DMS114 treated with DMSO at 0.1 percent for 48 hours (cell line): ENCODE measurements around the gene NPTX2.

Experiments used
- DNase-seq: peaks from one replicate; lab custom pipeline; 2025; ENCODE audit not compliant: unreplicated experiment; lab: John Stamatoyannopoulos, UW

The NPTX2 gene

DNA sequence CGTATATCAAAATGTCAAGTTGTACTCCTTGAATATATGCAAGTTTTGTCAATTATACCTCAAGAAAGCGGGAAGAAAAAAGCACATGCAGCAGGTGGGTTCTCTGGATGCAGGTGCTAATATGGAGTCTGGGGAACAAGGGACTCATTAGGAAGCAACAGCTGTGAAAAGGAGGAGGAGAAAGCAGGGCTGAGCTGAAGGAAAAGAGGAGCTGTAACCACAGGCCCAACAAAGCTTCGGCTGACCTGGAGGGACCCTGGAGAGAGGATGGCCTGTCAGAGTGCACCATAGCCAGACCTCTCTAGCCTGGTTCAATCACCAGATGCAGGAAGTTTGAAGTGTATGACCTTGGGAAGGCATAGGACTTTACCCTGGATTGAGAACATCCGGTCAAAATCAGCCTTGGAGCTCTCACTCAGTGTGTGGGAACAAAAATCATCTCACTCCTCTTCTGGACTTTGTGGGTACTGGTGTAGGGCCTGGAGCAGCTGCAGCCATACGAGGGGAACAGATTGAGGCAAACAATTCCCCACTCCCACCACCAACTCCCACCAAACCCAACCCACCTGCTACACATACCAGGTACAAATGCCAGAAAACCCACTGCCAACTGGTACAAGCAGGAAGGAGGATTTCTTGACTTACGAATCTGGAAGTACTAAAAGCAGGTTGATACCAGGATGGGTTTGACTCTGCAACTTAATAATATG, 36.7 kb downstream of the NPTX2 start:
- DNase-seq, result no peak

DNA sequence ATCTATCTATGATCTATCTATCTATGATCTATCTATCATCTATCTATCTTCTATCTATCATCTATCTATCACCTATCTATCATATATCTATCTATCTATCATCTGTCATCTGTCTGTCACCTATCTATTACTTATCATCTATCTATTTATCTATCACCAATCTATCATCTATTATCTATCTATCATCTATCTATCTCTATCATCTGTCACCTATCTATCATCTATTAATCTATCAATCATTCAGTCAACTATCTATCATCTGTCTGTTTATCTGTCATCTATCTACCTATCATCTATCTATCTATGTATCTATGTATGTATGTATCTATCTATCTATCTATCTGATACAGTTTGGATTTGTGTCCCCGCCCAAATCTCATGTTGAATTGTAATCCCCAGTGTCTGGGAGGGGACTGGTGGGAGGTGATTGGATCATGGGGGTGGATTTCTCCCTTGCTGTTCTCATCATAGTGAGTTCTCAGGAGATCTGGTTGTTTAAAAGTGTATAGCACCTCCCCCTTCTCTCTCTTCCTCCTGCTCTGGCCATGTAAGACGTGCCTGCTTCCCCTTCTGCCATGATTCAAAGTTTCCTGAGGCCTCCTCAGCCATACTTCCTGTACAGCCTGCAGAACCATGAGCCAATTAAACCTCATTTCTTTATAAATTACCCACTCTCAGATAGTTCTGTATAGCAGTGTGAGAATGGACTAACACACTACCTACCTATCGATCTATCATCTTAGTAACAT, 37.6 kb downstream of the NPTX2 start:
- DNase-seq, result no peak

DNA sequence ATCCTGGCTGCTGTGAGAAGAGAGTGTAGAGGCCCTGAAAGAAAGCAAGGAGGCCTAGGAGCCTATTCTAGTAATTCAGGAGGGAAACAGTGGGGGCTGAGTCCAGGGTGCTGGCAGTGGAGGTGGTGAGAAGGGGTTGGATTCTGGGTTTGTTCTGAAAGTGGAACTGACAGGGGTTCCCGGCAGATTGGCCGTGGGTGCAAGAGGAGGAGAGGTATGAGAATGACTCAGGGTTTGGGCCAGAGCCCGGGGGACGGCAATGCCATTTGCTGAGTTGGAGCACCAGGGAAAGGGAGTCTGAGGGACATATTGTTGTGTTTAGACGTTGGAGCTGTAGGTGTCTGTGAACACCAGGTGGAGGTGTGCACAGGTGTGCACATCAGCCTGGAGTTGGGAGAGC, 38.5 kb downstream of the NPTX2 start:
- DNase-seq, result no peak

DNA sequence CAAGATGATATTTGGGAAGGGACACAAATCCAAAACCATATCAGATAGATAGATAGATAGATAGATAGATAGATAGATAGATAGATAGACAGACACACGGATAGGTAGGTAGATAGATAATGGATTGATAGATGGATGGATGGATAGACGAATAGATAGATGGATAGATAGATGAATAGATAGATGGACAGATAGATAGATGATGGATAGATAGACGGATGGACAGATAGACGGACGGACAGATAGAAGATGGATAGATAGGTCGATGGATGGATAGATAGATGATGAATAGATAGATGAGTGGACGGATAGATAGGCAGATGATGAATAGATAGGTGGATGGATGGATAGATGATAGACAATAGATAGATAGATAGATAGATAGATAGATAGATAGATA, 39.8 kb downstream of the NPTX2 start:
- no peak for DNase-seq

DNA sequence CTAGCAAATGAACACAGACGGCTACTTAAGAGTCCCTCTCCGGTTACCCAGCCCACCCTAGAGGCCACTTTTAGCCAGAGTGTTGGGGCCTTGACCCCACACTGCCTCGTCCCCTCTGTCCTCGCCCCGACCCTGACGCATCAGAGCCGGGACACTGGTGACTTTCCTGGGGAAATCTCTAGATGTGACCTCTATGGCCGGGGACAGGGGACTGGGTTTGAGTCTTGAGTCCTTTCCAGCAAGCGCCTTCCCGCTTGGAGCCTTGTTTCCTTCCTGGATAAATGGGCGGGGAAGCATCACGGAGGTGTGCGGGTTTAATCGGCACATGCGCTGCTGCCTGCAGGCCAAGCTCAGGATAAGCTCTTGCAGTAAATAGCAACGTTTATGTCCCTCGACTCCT, 40.7 kb downstream of the NPTX2 start:
- no peak for DNase-seq

DNA sequence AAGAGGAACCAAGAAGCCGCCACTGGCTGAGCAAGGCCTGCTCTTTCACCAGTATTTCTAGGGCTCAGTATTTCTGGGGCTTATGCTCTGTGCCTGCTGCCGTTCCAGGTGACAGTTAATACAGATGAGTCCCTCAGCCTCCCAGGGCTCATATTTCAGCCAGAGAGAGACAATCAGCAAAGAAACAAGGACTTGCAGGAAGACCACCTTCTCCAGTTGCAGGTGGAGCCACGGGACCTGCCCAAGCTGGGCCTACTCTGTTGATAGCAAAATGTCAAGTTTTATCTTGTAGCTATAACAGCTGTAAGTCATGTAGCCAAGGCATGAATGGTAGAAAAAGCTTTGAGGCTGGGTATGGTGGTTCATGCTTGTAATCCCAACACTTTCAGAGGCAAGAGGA, 42.7 kb downstream of the NPTX2 start:
- DNase-seq, result no peak

DNA sequence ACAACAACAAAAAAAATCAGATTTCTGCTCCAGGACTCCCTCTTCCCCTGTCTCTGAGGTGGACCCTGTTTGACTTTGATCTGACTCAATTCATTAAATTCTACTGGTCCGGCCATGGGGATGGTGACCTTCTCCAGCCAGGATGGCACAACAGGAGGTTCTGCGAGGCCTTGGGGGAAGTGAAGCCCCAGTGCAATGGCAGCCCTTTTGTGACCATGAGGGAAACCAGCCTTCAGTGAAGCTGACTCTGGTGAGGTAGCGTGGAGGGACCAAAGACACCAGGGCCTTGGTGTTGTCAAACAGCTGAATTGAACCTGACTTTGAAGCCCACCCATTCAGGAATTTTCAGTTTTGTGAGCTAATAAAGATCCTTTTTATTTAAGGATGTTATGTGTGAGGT, 44.5 kb downstream of the NPTX2 start:
- DNase-seq, result no peak

DNA sequence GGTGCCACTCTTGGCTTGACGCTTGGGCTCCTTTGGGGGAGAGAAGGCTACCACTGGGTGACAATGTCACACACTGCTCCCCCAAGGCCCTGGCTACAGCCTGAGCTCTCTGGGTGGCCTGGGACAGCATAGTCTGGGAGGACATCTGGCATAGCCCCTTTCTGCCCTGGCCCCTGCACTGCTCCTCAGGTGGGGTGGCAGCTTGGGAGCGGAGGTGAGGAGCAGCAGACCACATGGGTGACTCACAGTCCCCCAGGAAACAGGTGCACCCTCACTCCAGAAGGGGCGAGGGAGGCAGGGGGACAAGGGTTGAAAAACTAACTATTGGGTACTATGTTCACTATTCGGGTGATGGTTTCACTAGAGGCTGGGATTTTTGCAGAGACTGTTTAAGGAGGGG, 45.2 kb downstream of the NPTX2 start:
- DNase-seq, result no peak

DNA sequence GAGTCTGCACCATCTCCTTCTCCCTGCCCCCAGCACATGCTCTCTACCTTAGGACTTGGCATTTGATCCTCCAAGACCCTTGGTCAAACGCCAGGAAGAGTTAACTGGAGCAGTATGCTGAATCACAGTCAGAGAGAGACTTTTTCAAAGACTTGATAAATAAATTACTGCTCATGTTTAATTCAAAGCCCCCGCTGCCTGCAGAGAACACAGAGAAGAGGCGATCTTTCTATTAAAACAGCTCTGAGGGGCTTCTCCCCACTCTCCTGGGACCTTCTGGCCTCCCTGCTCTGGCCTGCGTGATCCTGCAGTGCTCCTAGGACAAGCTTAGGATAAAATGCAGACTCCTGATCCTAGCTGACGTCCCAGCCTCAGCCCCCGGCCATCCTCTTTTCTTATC, 47.8 kb downstream of the NPTX2 start:
- DNase-seq, result no peak

DNA sequence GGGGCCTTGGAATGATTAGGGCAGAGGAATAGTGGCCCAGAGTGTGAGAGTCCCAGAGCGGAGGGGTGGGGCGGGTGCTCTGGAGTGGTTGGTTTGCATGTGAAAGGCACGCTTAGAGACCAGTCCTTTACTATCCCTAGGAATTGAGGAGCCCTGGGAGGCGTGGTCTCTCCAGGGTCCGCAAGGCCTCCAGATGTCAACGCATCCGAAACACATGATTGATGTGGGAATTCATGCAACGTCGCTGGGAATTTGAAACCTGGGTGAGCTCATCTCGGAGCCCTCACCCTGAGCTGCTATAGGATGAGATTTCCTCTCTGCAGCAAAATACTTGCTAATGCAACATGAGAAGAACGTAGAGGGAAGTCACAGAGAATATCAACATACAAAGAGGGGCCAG, 51.2 kb downstream of the NPTX2 start:
- DNase-seq, result no peak

DNA sequence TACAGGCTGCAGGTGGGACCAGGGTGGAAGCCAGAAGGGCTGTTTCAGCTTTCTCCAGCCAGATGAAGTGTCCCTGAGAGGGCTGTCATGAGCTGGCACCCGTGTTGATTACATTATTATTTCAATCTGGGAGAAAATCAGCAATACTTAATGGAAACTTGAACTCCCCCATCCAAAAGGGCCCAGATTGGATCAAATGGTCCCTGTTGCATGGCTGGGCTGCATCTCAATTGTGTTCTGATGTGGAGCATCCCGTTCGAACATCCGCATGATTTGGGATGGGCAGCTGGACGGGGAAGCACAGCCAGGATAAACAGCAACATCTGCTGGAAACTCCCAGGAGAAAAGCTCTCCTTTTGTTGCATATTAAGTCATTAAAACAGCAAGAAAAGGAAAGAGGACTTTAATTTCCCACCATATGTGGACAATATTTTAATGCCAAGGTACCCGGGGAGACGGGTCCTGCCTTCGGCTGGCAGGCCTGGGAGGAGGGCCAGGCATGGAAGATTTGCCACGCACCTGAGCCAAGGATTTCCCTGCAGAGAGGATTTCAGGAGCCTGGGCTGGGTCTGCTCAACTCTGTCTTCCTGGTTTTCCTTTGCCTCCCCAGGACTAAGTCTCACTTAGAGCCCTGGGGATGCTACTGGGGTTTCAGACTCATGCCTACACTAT, 52.4 kb downstream of the NPTX2 start:
- no peak for DNase-seq

DNA sequence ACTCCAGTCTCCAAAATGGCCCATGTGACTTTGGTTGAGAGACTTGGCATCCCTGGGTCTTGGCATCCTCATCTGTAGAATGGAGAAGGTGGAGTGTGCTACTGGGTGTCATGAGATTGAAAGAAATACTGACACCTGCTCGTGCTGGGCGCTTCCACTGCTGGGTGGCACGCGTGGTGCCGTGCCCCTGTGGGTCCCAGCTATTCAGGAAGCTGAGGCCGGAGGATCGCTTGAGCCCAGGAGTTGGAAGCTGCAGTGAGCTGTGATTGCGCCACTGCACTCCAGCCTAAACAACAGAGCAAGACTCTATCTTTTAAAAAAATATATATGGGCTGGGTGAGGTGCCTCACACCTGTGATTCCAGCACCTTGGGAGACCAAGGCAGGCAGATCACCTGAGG, 53.1 kb downstream of the NPTX2 start:
- DNase-seq, result no peak

DNA sequence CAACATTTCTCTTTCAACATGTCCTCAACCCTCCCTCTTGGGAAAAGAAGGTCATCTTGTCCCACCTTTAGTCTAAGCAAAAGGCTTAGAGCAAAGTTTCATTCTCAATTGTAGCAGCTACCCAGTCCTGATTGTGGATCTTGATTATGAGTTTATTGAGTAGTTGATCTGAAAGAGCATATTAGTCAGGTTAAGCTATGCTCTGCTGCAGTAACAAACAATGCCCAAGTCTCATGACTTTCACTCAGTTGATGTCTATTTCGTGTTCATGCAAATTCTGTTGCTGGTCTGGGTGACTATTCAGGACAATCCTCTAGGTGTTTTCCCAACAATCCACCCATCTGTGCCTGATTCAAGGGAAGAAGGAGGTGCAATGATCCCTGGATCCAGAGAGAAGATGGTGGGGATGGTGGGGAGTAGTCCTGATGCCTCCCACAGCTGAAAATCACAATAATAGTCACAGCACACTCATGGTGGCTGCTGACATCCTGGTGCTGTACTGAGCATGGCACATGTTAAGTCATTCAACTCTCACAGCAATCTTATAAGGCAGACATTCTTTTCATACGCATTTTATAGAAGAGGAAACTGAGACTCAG, 54.7 kb downstream of the NPTX2 start:
- no peak for DNase-seq

DNA sequence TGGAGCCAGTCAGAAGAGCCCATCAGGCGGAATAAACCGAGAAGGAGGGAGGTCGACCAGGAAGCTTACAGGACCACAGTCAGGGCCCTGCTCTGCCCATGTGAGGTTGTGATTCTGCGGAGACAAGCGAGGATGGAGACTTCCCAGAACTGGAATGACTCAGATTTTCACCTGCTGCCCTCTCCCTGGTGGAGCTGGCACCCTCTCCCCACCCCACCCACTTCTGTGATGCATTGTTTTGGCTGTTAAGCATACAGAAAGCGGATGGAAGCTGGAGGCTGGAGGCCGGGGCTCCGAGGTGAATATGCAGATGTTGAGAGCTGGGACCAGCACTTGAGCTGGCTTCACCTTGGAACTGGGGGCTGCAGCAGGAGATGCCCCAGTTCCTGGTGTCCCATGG, 57.4 kb downstream of the NPTX2 start:
- DNase-seq, result no peak

DNA sequence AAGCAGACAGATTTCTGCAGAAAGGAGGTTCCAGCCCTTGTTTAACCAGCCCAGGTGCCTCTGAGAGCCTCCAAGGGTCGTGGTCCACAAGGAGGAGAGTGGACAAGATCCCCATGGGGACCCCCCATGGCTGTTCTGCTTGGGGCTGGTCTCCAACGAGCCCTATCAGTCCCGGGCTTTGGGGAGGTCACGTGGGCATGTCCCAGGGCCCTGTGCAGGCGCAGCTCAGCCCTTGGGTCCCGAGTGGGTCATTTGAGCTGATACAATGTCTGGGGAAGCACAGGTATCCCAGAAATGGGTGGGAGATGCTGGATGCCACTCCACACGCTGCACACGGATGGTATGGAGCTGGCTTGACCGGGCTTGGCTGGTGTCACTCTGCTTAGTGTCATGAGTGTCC, 57.8 kb downstream of the NPTX2 start:
- no peak for DNase-seq

DNA sequence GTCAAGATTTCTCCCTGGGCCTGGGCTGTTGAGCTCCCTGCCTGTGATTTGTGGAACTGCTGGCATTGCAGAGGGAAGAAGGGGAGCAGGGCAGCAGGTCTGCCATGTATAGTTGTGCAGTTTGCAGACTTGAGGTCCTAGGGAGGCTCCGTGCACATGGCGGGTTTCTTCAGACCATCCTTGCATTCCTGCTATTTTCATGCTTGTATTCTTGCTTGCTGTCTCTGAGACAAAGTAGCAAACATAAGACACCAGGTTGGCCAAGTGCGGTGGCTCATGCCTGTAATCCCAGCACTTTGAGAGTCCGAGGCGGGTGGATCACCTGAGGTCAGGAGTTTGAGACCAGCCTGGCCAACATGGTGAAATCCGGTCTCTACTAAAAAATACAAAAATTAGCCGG, 61.1 kb downstream of the NPTX2 start:
- DNase-seq, result no peak
